Uterus (tissue), 4 donors: ENCODE data around the gene DMTF1. TPM values are rescaled to one million over a fixed set of nuclear protein-coding genes. Genes with fewer than 3 reads are reported as not detected.

Source experiments
- DNase-seq, 2 donors: peaks; one replicate each; pipeline ENCODE4 v3.0.0-alpha.2; 2019 to 2020
- H3K27ac ChIP-seq, 2 donors: fragments of 200-600 bp; sonication (generic); 1 replicate in 1 of 2; 2 replicates in 1 of 2; pipeline ENCODE4 v1.5.1; 2016 to 2018
- H3K27me3 ChIP-seq, 2 donors: fragments of 200-600 bp; sonication (generic); one replicate each; pipeline ENCODE4 v1.5.1; 2018 to 2019; ENCODE audit warnings: control low read depth in 1 of 2
- H3K36me3 ChIP-seq, 2 donors: fragments of 200-600 bp; sonication (generic); one replicate each; pipeline ENCODE4 v1.5.1; 2019; ENCODE audit warnings: control low read depth in 1 of 2
- H3K4me1 ChIP-seq, 2 donors: fragments of 200-600 bp; sonication (generic); one replicate each; pipeline ENCODE4 v1.5.1; 2018 to 2019; ENCODE audit warnings: control low read depth in 1 of 2
- H3K4me3 ChIP-seq, 2 donors: fragments of 200-600 bp; sonication (generic); 1 replicate in 1 of 2; 2 replicates in 1 of 2; pipeline ENCODE4 v1.5.1; 2018 to 2019; ENCODE audit warnings: mild to moderate bottlenecking in 1 of 2
- H3K9me3 ChIP-seq, 2 donors: fragments of 200-600 bp; sonication (generic); one replicate each; pipeline ENCODE4 v1.5.1; 2019; ENCODE audit warnings: control low read depth in 1 of 2
- POLR2A ChIP-seq, 2 donors: fragments of 450-650 bp; IDR thresholded peaks; one replicate each; pipeline ENCODE4 v1.6.1; 2016; ENCODE audit warnings: antibody characterized with exemption in 2 of 2, mild to moderate bottlenecking in 1 of 2, moderate library complexity in 1 of 2
- intact Hi-C: fragments of 100-400 bp; cut with DNase I; formaldehyde crosslinking; loops from one replicate; pipeline ENCODE4 v1.15.1; 2023; ENCODE audit warnings: low total_unique reads
- total RNA-seq, 4 donors: library from RNA; depleted of rRNA in 3 of 4; stranded (reverse); fragments of >200 nt in 3 of 4; gene quantifications; one replicate each; pipeline versions ENCODE4 v1.1.0 to v1.2.4, GENCODE V29; 2014 to 2023
- TF ChIP-seq, protein P1 (sequence below), 4 experiments: fragments of 200-600 bp in 2 of 4; fragments of 450-650 bp in 2 of 4; sonication (generic) in 2 of 4; IDR thresholded peaks; one replicate each; pipeline ENCODE4 v1.5.1; 2016 to 2019; ENCODE audit warnings: antibody characterized with exemption in 4 of 4, mild to moderate bottlenecking in 2 of 4, moderate library complexity in 1 of 4
- donor health status: DM: yes; HTN: yes; CAD: no.

DMTF1 gene
- total RNA-seq, 4 donors from 2014 or later: 36.2 to 193 (median 138) TPM

GRCh38 chr7:87216701-87217508 lies 64.7 kb downstream of the DMTF1 start:
- peak overlapping the region in 1 of 2 donors; percentile 89 for H3K27ac ChIP-seq
- no peaks in the 10 kb centered on the region for H3K9me3 ChIP-seq
- H3K4me3 ChIP-seq: no peak overlapping the region
- intact Hi-C loops: no loop called here
- DNase-seq: no peak
- H3K36me3 ChIP-seq: no peaks in the 10 kb centered on the region
- peaks cover 0 to 5% of the 10 kb centered on the region in 2 donors for H3K4me1 ChIP-seq
- H3K27me3 ChIP-seq: no peaks in the 10 kb centered on the region
- TF ChIP-seq POLR2A (IDR thresholded peaks at IDR 0.05): no peak
- TF ChIP-seq, protein P1, sequence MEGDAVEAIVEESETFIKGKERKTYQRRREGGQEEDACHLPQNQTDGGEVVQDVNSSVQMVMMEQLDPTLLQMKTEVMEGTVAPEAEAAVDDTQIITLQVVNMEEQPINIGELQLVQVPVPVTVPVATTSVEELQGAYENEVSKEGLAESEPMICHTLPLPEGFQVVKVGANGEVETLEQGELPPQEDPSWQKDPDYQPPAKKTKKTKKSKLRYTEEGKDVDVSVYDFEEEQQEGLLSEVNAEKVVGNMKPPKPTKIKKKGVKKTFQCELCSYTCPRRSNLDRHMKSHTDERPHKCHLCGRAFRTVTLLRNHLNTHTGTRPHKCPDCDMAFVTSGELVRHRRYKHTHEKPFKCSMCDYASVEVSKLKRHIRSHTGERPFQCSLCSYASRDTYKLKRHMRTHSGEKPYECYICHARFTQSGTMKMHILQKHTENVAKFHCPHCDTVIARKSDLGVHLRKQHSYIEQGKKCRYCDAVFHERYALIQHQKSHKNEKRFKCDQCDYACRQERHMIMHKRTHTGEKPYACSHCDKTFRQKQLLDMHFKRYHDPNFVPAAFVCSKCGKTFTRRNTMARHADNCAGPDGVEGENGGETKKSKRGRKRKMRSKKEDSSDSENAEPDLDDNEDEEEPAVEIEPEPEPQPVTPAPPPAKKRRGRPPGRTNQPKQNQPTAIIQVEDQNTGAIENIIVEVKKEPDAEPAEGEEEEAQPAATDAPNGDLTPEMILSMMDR (IDR thresholded peaks at IDR 0.05): no peak

DNA sequence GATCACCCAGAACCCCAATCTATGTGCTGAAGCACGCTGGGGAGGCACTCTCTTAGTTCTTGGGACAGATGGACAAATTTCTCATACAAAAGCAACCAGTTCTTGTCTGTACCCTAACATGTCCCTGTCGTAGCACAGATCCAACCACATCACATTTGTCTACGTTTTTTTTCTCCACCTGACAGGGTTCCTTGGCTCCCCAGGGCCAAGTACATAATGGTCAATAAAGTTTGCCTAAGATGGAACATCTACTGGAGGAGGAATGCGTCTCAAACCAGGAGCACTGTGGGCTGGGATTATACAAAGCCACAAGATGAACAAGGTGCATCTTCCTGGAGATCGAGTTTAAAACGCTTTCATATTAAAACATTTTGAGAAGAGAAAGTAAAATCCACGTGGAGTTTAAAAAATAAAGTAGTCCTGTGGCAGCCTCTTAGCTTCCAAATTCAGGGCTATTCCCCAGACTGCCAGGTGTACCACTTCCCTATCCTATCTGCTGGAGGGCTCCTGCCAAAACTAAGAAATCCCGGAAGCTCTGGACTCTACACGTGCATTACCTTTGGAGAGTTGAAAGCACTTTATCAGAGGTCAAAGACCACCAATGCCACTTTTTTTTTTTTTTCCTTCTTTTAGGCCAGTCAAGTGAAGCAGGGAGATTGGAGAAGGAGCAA lies 65.9 kb downstream of the DMTF1 start:
- no peaks in the 10 kb centered on the region for H3K27me3 ChIP-seq
- no peak for DNase-seq
- H3K9me3 ChIP-seq: no peaks in the 10 kb centered on the region
- intact Hi-C loops: no loop called here
- no peaks in the 10 kb centered on the region for H3K36me3 ChIP-seq
- peaks cover 0 to 5% of the 10 kb centered on the region in 2 donors for H3K4me1 ChIP-seq
- peak overlapping the region; percentile 84 to 89 for H3K27ac ChIP-seq
- H3K4me3 ChIP-seq: peak overlapping the region in 1 of 2 donors; percentile 68
- no peak for TF ChIP-seq POLR2A (IDR thresholded peaks at IDR 0.05)
- TF ChIP-seq, protein P1 (IDR thresholded peaks at IDR 0.05): no peak

GRCh38 chr7:87218796-87219544 lies 66.7 kb downstream of the DMTF1 start:
- Histone ChIP-seq H3K27me3 (no peaks in the 10 kb centered on the region), H3K9me3 (no peaks in the 10 kb centered on the region), H3K4me1 (peaks cover 0 to 5% of the 10 kb centered on the region in 2 donors), H3K4me3 (peak overlapping the region; percentile 68 to 81), H3K27ac (peak overlapping the region; percentile 84 to 89), H3K36me3 (no peaks in the 10 kb centered on the region)
- TF ChIP-seq, protein P1 (IDR thresholded peaks at IDR 0.05): no peak
- no peak for TF ChIP-seq POLR2A (IDR thresholded peaks at IDR 0.05)
- intact Hi-C loops: no loop called here
- peak; percentile 55 to 57 for DNase-seq

DNA sequence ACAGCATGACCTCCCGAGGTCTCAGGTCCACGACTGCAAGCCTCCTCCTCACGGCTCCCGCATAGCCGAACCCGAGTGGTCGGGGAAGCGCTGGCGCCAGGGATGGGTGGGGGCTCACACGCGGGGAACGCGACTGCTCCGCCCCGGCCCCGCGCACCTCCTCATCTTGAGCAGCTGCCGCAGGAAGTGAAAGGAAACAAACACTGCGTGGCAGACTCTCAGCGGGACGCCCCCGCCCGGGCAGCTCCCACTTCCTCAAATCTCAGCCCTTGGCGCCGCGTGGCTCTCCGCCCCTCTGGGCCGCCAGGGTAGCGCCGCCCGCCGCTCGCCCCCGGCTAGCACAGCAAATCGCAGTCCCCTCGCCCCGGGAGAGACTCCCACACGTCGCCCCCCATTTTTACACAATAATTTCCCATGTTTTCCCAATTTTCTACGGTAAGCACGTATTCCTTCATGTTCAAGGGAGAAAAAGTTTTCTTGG lies 67.3 kb downstream of the DMTF1 start, which contains the start of gene TMEM243:
TSS of gene TMEM243 (minus strand) at position 188 of the 481 bp plus-strand sequence. CDS start 229 bp downstream, outside the sequence.
- intact Hi-C loops: no loop called here
- no peaks in the 10 kb centered on the region for H3K4me1 ChIP-seq
- peak; percentile 73 for DNase-seq
- H3K36me3 ChIP-seq: no peaks in the 10 kb centered on the region
- no peaks in the 10 kb centered on the region for H3K9me3 ChIP-seq
- TF ChIP-seq, protein P1 (IDR thresholded peaks at IDR 0.05): peak in 2 of 4 experiments; percentile 19 to 24
- peak; percentile 11 to 65 for TF ChIP-seq POLR2A (IDR thresholded peaks at IDR 0.05)
- peak within 1 kb of the TSS; percentile 84 to 89 for H3K27ac ChIP-seq
- H3K27me3 ChIP-seq: no peaks in the 10 kb centered on the region
- H3K4me3 ChIP-seq: peak within 1 kb of the TSS; percentile 68 to 81
